DOHH2 (cell line): ENCODE measurements around the gene NUDT14.

Experiments
- H3F3A ChIP-seq: fragments of 200-600 bp; sonication (generic), shearing (Covaris generic); 2 replicates; pipeline ENCODE4 v1.6.0; 2016; ENCODE audit warnings: antibody characterized with exemption, mild to moderate bottlenecking; ENCODE audit not compliant: control insufficient read depth, insufficient read depth
- H3K27ac ChIP-seq: fragments of 200-600 bp; sonication (generic); 2 replicates; pipeline ENCODE4 v1.5.1; 2014; ENCODE audit warnings: low read depth, mild to moderate bottlenecking, low read length, moderate library complexity
- H3K27me3 ChIP-seq: fragments of 200-600 bp; sonication (generic); 2 replicates; pipeline ENCODE4 v1.6.1; 2014; ENCODE audit warnings: mild to moderate bottlenecking, low read length, mixed read lengths; ENCODE audit not compliant: control insufficient read depth
- H3K36me3 ChIP-seq: fragments of 200-600 bp; sonication (generic); 2 replicates; pipeline ENCODE4 v1.6.1; 2014; ENCODE audit warnings: mild to moderate bottlenecking, low read length, moderate library complexity, mixed read lengths; ENCODE audit not compliant: control insufficient read depth
- H3K4me1 ChIP-seq: fragments of 200-600 bp; sonication (generic); 2 replicates; pipeline ENCODE4 v1.6.1; 2014; ENCODE audit warnings: mild to moderate bottlenecking, low read length, mixed read lengths; ENCODE audit not compliant: control insufficient read depth
- H3K4me2 ChIP-seq: fragments of 200-600 bp; sonication (generic); 2 replicates; pipeline ENCODE4 v1.6.0; 2014; ENCODE audit warnings: mild to moderate bottlenecking, low read length, moderate library complexity
- H3K4me3 ChIP-seq: fragments of 200-600 bp; sonication (generic); 2 replicates; pipeline ENCODE4 v1.5.1; 2014; ENCODE audit warnings: mild to moderate bottlenecking, low read length, mixed read lengths
- H3K79me2 ChIP-seq: fragments of 200-600 bp; sonication (generic); 2 replicates; pipeline ENCODE4 v1.6.1; 2014; ENCODE audit warnings: mild to moderate bottlenecking, low read length, mixed read lengths; ENCODE audit not compliant: control insufficient read depth
- H3K9me2 ChIP-seq: fragments of 200-600 bp; sonication (generic); replicated peaks from 2 replicates; pipeline ENCODE4 v1.6.1; 2014; ENCODE audit warnings: mild to moderate bottlenecking, low read length, mixed read lengths; ENCODE audit not compliant: control insufficient read depth
- H3K9me3 ChIP-seq: fragments of 200-600 bp; sonication (generic); 2 replicates; pipeline ENCODE4 v1.6.1; 2014; ENCODE audit warnings: antibody characterized with exemption, low read length, mixed read lengths; ENCODE audit not compliant: control insufficient read depth, insufficient read depth
- H4K20me1 ChIP-seq: fragments of 200-600 bp; sonication (generic); 2 replicates; pipeline ENCODE4 v1.6.0; 2014; ENCODE audit warnings: low read depth, mild to moderate bottlenecking, antibody characterized with exemption, low read length, moderate library complexity; ENCODE audit not compliant: control insufficient read depth, insufficient read depth
- EZH2phosphoT487 ChIP-seq: fragments of 200-600 bp; sonication (generic); IDR thresholded peaks from 2 replicates; pipeline ENCODE4 v1.6.1; 2017; ENCODE audit warnings: borderline replicate concordance, mild to moderate bottlenecking, antibody characterized with exemption, low read length, moderate library complexity, mixed read lengths
- TF ChIP-seq, protein P1 (sequence below): fragments of 200-600 bp; sonication (generic); IDR thresholded peaks from one replicate; pipeline ENCODE4 v1.5.1; 2014; ENCODE audit warnings: antibody characterized with exemption, mild to moderate bottlenecking, low read depth, low read length; ENCODE audit not compliant: poor library complexity, severe bottlenecking

The NUDT14 gene

GRCh38 chr14:105181549-105182295 is 610 bp upstream of the NUDT14 start:
- no peaks in the 10 kb centered on the region for H3K9me2 ChIP-seq
- H3K79me2 ChIP-seq = no peaks in the 10 kb centered on the region
- H3K27me3 ChIP-seq = peaks cover 46% of the 10 kb centered on the region
- peak overlapping the region; percentile 38; the same call in 1 of the 2 replicates for H3K4me3 ChIP-seq
- TF ChIP-seq, protein P1, sequence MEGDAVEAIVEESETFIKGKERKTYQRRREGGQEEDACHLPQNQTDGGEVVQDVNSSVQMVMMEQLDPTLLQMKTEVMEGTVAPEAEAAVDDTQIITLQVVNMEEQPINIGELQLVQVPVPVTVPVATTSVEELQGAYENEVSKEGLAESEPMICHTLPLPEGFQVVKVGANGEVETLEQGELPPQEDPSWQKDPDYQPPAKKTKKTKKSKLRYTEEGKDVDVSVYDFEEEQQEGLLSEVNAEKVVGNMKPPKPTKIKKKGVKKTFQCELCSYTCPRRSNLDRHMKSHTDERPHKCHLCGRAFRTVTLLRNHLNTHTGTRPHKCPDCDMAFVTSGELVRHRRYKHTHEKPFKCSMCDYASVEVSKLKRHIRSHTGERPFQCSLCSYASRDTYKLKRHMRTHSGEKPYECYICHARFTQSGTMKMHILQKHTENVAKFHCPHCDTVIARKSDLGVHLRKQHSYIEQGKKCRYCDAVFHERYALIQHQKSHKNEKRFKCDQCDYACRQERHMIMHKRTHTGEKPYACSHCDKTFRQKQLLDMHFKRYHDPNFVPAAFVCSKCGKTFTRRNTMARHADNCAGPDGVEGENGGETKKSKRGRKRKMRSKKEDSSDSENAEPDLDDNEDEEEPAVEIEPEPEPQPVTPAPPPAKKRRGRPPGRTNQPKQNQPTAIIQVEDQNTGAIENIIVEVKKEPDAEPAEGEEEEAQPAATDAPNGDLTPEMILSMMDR = no peak
- no peak for TF ChIP-seq EZH2phosphoT487
- H3K36me3 ChIP-seq = no peaks in the 10 kb centered on the region
- peaks cover 12% of the 10 kb centered on the region for H3K4me1 ChIP-seq
- H3K9me3 ChIP-seq = no peaks in the 10 kb centered on the region
- H3F3A ChIP-seq = no peaks in the 10 kb centered on the region
- peak overlapping the region; percentile 63 for H3K4me2 ChIP-seq
- no peaks in the 10 kb centered on the region; the same call in 1 of the 2 replicates for H4K20me1 ChIP-seq
- H3K27ac ChIP-seq = no peak overlapping the region

GRCh38 chr14:105179191-105179590 is 1.9 kb downstream of the NUDT14 start:
- no peak overlapping the region for H3K27ac ChIP-seq
- no peak overlapping the region for H3K4me2 ChIP-seq
- no peaks in the 10 kb centered on the region for H3K9me2 ChIP-seq
- H3K4me3 ChIP-seq = no peak overlapping the region
- H3K36me3 ChIP-seq = no peaks in the 10 kb centered on the region
- H3K4me1 ChIP-seq = peaks cover 36% of the 10 kb centered on the region
- no peaks in the 10 kb centered on the region for H3K9me3 ChIP-seq
- H4K20me1 ChIP-seq = no peaks in the 10 kb centered on the region; the same call in 1 of the 2 replicates
- TF ChIP-seq EZH2phosphoT487 = no peak
- TF ChIP-seq, protein P1 = no peak
- H3F3A ChIP-seq = no peaks in the 10 kb centered on the region
- H3K79me2 ChIP-seq = no peaks in the 10 kb centered on the region
- H3K27me3 ChIP-seq = peaks cover 41% of the 10 kb centered on the region

GRCh38 chr14:105178868-105179140 is 2.3 kb downstream of the NUDT14 start:
- TF ChIP-seq, protein P1 = no peak
- TF ChIP-seq EZH2phosphoT487 = no peak
- H3K79me2 ChIP-seq = no peaks in the 10 kb centered on the region
- H3K4me3 ChIP-seq = no peak overlapping the region
- H3K27ac ChIP-seq = no peak overlapping the region
- H3K4me1 ChIP-seq = peaks cover 40% of the 10 kb centered on the region
- H4K20me1 ChIP-seq = no peaks in the 10 kb centered on the region; the same call in 1 of the 2 replicates
- no peaks in the 10 kb centered on the region for H3K36me3 ChIP-seq
- peaks cover 38% of the 10 kb centered on the region for H3K27me3 ChIP-seq
- no peaks in the 10 kb centered on the region for H3K9me3 ChIP-seq
- no peaks in the 10 kb centered on the region for H3K9me2 ChIP-seq
- H3F3A ChIP-seq = no peaks in the 10 kb centered on the region
- H3K4me2 ChIP-seq = no peak overlapping the region
